Stimulated activated CD4-positive, alpha-beta T cell treated with anti-CD3 and anti-CD28 coated beads, Interleukin-1b, Interleukin-23, amount 100 ng/mL, for 48 hours (primary cell): ENCODE measurements around the gene SLC6A4.
"Not testable (repeated sequence)": the region's sequence is repeated elsewhere in the genome, so short reads cannot be mapped to it uniquely, and the experiment has no call there.

ENCODE experiments used
- DNase-seq: peaks from one replicate; pipeline ENCODE4 v3.0.0-alpha.2; 2020

The SLC6A4 gene

GRCh38 chr17:30238003-30238344 lies 2.5 kb upstream of the SLC6A4 start:
- DNase-seq = no peak

- no peak for DNase-seq
Observed at GRCh38 chr17:30237296-30238002, 2.0 kb upstream of the SLC6A4 start.

GRCh38 chr17:30236766-30237165 lies 1.3 kb upstream of the SLC6A4 start:
- DNase-seq = no peak

GRCh38 chr17:30236297-30236624 lies 764 bp upstream of the SLC6A4 start:
- DNase-seq = no peak

- DNase-seq = peak; percentile 23
Observed at GRCh38 chr17:30234964-30235363, 533 bp downstream of the SLC6A4 start.

GRCh38 chr17:30234296-30234695 lies 1.2 kb downstream of the SLC6A4 start:
- DNase-seq = no peak

- DNase-seq = no peak
Observed at GRCh38 chr17:30232824-30233427, 2.6 kb downstream of the SLC6A4 start.

GRCh38 chr17:30232015-30232823 lies 3.3 kb downstream of the SLC6A4 start:
- DNase-seq = no peak

GRCh38 chr17:30230596-30231125 lies 4.8 kb downstream of the SLC6A4 start:
- DNase-seq = no peak

- not testable (repeated sequence) for DNase-seq
Observed at GRCh38 chr17:30230009-30230408, 5.5 kb downstream of the SLC6A4 start.

GRCh38 chr17:30229012-30229411 lies 6.5 kb downstream of the SLC6A4 start:
- no peak for DNase-seq

GRCh38 chr17:30228011-30228410 lies 7.5 kb downstream of the SLC6A4 start:
- no peak for DNase-seq

GRCh38 chr17:30226878-30227277 lies 8.6 kb downstream of the SLC6A4 start:
- DNase-seq = no peak

- DNase-seq = no peak
Observed at GRCh38 chr17:30225919-30226553, 9.5 kb downstream of the SLC6A4 start.

GRCh38 chr17:30225112-30225511 lies 10.4 kb downstream of the SLC6A4 start:
- no peak for DNase-seq

GRCh38 chr17:30224419-30224960 lies 11.0 kb downstream of the SLC6A4 start:
- no peak for DNase-seq

GRCh38 chr17:30222721-30223175 lies 12.7 kb downstream of the SLC6A4 start:
- DNase-seq = no peak

GRCh38 chr17:30222251-30222650 lies 13.2 kb downstream of the SLC6A4 start:
- DNase-seq = no peak

GRCh38 chr17:30221346-30221745 lies 14.2 kb downstream of the SLC6A4 start:
- DNase-seq = no peak

- no peak for DNase-seq
Observed at GRCh38 chr17:30220414-30220813, 15.1 kb downstream of the SLC6A4 start.

- DNase-seq = no peak
Observed at GRCh38 chr17:30219833-30220232, 15.7 kb downstream of the SLC6A4 start.

GRCh38 chr17:30219315-30219714 lies 16.2 kb downstream of the SLC6A4 start:
- DNase-seq = no peak

- no peak for DNase-seq
Observed at GRCh38 chr17:30218799-30219198, 16.7 kb downstream of the SLC6A4 start.
